RCC 7860 (cell line): ENCODE results near the gene MCOLN2.
"Not testable (repeated sequence)": the region's sequence is repeated elsewhere in the genome, so short reads cannot be mapped to it uniquely, and the experiment has no call there.

Experiments used
- DNase-seq: peaks from one replicate; pipeline ENCODE4 v3.0.0-alpha.2; 2015; ENCODE audit warnings: low spot score
- FAIRE-seq: peaks from 2 replicates; lab custom pipeline; 2012; peaks lifted over from hg19 to GRCh38; lab: Jason Lieb, UNC

The MCOLN2 gene

DNA sequence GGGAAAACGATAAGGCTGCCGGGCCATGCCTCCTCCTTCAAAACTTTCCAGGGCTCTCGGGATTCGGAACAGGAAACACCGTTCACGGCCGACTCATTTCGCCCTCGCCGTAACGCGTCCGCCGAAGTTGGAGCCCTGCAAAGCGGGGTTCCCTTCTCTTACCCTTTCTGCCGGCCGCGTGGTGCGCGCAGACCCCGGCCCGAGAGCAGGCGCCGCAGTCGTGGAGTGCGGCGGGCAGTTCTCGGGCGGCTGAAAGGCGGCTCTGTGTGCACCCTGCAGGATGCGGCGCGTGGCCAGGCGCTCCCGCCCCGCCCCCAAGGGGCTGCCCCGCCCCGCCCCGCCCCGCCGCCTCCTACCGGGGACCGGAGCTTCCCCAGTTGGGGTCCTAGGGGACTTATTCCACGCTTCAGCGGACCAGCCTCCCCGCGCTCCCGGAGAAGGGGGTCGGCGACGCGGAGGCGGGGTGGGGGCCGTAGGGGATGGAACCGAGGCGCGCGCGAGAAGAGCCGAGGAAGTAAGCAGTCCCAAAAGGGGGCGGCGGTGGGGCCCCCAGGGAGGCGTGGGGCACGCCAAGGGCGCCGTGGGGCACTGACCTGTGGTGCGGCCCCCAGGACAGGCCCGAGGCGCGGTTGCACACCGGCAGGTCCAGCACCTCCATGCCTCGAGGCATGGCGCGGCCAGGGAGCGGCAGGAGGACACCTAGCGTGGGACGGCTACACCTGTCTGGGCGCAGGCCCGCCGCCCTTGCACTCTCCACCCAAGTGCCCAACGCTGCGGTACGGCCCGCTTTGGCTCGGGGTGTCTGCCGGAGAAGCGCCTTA is at the start of gene MCOLN2:
MCOLN2 (minus strand) TSS at position 268 of the 821 bp plus-strand sequence; CDS start at position 27, 241 bp downstream.
- no peak for FAIRE-seq
- no peak for DNase-seq

- FAIRE-seq, result no peak
Measured at GRCh38 chr1:85042413-85042812, 45.5 kb upstream of the MCOLN2 start.

GRCh38 chr1:85041793-85042192 is 44.9 kb upstream of the MCOLN2 start:
- DNase-seq (no peak), FAIRE-seq (no peak)

More at GRCh38 chr1:85042413-85042812, 45.5 kb upstream of the MCOLN2 start:
- DNase-seq, result no peak

DNA sequence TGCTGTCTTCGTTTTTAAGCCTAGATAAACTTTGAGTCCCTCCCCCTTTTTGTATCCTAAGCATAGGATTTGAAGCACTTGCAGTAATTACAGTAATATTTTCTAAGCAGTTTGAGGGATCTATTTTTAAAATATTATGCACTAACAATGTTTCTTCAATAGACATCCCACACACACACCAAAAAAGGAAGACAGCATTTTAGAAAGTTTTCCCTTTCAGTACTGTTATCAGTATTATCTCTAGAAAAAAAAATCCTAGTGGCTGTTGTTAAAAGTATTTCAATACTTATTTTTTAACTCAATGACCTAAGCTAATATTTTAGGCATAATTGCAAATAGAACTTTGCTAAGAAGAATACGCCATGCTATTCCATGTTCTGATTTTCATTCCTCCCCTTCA is 36.3 kb upstream of the MCOLN2 start:
- FAIRE-seq, result no peak

DNA sequence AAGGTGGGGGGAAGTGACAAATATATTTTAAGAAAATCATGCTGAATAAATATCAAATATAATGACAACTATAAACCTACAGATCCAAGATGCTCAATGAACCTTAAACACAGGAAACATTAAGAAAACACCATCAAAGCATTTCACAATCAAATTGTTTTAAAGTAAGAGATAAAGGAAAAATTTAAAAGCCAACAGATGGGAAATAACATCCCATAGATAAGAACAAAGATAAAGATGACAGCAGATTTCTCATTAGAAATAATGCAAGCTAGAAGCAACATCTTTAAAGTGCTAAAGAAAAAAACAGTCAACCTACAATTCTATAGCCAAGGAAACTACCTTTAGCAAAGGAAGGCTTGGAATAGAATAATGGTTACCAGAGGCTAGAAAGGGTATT is 33.6 kb upstream of the MCOLN2 start:
- DNase-seq (no peak), FAIRE-seq (no peak)

More for the DNA sequence above, 36.3 kb upstream of the MCOLN2 start:
- DNase-seq, result no peak

DNA sequence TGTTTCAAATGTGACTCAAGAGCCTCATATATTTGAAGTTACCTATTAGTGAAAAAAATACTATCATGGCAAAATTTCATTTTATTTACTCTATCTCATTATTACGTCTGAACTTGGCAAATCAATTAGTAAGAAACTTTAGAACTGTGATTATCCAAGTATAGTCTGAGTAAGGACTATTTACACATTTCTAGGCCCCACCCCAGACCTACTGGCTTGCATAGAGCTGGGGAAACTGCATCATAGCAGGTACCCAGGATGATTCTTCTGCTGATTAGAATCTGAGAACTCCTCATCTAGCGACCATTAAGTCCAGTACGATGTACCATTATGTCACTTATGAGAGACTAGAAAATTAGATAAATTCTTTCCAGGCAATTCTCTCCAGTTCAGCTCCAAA is 31.2 kb upstream of the MCOLN2 start:
- no peak for FAIRE-seq

DNA sequence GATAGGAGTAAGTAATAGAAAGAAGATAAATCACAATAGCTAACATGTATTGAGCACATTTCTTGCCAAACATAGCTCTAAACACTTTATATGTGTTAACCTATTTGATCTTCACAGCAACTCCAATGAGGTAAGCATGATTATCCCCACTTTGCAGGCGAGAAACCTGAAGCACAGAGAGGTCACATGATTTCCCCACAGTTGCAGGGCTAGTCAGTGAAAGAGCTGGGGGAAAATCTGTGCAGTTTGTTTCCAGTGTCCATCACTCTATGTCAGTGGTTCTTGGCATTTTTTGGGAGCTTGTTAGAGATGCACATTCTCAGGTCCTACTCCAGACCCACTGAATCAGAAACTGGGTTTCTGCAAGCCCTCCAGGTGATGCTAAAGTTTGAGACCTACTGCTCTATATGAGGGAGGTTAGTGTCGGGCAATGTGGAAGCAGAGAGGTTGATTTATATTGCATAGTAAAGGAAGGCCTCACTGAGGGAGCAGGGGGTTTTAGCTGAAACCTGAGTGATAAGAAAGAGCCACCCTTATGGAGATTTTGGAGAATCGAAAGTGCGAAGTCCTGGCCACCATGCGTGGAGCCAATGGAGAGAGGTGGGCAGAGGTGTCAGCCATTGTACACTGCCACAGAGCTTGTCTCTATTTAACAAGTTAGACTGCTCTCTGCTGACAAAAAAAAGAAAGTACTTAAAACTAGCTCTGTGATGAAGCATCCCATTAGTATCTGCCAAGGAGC is 30.5 kb upstream of the MCOLN2 start:
- no peak for DNase-seq

More for the DNA sequence above, 31.2 kb upstream of the MCOLN2 start:
- no peak for DNase-seq

DNA sequence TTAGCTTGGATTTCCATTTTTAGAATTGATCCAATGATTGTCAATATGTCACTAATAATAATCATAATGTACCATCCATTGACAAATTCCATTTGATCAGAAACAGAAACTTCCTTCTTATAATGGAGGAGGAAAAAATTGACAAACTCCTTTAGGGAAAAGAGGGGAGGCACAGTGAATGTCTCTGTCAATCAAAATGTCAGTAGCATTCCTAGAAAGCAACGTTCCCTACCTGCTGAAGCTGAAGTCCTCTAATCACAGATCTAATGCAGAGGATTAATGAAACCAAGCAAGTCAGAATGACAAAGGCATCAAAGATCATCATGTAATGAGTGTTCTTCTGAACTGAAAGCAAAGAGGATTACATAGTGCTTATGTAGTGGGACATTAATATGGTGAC is 29.0 kb upstream of the MCOLN2 start:
- FAIRE-seq (no peak), DNase-seq (no peak)

More for the DNA sequence above, 30.5 kb upstream of the MCOLN2 start:
- no peak for FAIRE-seq

DNA sequence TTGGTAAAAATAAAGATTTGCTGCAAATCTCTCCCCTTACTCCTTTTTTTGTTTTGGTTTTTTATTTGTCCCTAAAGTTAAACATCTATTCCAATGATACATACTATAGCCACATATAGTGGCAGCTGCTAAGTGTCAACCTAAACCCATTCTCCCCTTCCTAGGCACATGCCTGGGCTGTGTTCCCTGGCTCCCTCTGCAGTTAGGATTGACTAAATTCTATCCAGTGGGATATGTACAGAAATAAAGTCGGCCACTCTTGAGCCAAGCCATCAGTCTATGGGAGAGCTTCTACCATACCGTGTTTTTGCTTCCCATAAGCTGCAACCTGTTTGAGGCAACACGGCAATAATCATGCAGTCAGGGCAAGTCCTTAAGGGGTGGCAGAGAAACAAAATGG is 27.8 kb upstream of the MCOLN2 start:
- FAIRE-seq (no peak), DNase-seq (no peak)

DNA sequence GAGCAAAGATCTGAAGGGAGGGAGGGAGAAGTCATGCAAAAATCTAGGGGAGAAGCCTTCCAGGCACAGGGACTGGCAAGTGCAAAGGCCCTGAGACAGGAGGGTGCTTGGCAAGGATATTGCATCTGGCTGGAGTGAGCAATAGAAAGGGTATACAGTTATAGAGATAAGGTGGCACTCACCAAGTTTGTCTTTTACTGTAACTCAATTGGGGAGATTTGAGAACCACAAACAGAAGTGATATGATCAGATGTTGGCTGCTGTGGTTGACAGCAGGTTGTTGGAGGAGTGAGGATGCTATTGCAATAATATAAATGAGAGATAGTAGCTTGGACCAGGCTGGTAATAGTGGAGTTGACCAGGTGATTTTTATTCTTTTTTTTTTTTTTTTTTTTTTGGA is 25.8 kb upstream of the MCOLN2 start:
- FAIRE-seq (no peak), DNase-seq (no peak)

DNA sequence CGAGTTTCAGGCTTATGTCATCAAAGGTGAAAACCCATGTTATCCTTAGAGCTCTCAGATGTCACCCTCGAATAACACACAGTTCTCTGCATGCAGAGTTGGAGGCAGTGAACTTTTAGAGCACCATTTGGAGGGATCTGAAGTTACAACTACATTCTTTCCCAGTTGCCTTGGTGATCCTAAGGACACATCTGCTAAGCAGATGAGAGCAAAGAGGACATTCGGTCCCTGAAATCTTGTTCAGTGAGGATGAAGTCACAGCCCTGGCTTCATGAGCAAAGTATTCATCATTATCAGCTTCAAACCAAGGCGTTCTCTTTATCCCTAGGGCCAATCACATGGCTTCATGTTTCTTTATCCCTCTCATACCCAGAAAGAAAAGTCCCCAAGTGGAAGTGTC is 23.1 kb upstream of the MCOLN2 start:
- DNase-seq (no peak), FAIRE-seq (no peak)

- FAIRE-seq (no peak), DNase-seq (no peak)
Measured at GRCh38 chr1:85015826-85016225, 18.9 kb upstream of the MCOLN2 start.

DNA sequence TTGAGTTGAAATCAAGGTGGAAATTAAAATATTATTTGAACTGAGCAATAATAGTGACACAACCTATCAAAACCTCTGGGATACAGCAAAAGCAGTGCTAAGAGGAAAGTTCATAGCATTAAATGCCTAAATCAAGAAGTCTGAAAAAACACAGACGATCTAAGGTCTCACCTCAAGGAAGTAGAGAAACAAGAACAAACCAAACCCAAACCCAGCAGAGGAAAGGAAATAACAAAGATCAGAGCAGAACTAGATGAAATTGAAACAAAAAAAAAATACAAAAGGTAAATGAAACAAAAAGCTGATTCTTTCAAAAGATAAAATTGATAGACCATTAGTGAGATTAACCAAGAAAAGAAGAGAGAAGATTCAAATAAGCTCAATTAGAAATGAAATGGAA is 8.7 kb upstream of the MCOLN2 start:
- not testable (repeated sequence) for DNase-seq, FAIRE-seq

GRCh38 chr1:85001742-85002141 is 4.8 kb upstream of the MCOLN2 start:
- FAIRE-seq, result no peak
- no peak for DNase-seq

- FAIRE-seq (no peak), DNase-seq (no peak)
Measured at GRCh38 chr1:84998642-84999280, 1.8 kb upstream of the MCOLN2 start.

DNA sequence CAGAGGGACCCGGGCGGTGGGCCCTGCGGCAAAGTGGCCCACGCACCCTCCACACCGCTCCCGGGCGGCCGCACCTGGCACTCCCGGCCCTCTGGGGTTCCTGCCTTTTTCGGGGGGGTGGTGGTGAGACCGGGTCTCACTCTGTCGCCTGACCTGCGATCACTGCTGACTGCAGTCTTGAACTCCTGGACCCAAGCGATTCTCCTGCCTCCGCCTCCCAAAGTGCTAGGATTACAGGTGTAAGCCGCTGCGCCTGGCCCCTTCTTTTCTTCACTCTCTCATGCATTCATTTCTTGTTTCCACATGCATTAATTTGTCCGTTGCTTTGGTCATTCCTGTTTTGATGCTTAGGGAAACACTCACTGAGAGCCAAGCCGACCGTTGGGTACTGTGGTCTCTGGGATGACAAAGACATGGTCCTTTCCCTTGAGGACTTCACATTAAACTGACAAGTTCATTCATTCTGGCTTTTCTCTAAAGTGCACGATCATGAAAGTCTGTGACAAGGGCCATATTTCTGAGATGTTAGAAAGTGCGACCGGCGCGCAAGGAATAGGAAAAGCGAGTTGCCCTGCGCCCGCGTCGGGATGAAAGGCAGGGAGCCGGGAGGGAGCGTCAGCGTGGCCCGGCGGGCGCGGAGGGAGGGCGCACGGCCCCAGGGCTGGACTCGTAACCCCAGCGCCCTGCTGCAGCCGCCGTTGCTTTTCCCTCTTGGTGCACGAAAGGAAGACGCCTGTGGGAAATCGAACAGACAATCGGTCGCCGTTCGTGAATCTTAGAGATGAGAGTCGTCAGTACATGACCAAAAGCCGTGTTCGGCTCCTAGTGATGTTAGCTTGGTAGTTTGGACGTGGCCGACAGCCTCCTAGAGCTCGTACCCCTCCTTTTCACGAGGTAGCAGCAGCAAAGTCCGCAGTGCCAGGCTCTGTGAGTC is 1.0 kb upstream of the MCOLN2 start:
- FAIRE-seq, result no peak
- DNase-seq, result no peak

GRCh38 chr1:84995484-84996334 is 1.2 kb downstream of the MCOLN2 start:
- FAIRE-seq, result no peak
- no peak for DNase-seq

GRCh38 chr1:84991097-84991920 is 5.6 kb downstream of the MCOLN2 start:
- no peak for DNase-seq
- no peak for FAIRE-seq

DNA sequence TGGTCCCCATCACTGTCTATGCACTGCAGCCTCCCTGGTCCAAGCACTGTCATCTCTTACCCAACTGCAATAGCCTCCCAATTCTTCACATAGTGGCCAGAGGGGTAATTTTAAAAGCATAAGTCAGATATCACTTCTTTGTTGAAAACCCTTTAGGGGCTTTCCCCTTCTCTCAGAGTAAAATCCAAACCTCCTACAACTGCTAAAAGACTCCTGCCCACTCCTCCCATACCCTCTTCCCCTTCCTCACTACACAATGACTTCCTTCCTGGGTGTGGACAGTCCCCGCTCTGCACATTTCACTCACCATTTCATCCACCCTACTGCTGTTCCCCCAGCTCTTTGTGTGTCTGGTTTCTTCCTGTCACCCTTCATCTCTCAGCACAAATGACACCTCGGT is 8.3 kb downstream of the MCOLN2 start:
- FAIRE-seq (no peak), DNase-seq (no peak)
